Activated naive CD8-positive, alpha-beta T cell (primary cell): ENCODE results near the gene ITCH.
"Not testable (repeated sequence)": the region's sequence is repeated elsewhere in the genome, so short reads cannot be mapped to it uniquely, and the experiment has no call there.

Source experiments
- H3K27ac Mint-ChIP-seq: one replicate; pipeline ENCODE4 v1.8.0; 2021; ENCODE audit warnings: mixed read lengths
- H3K27me3 Mint-ChIP-seq: one replicate; pipeline ENCODE4 v1.8.0; 2021; ENCODE audit warnings: mixed read lengths
- H3K36me3 Mint-ChIP-seq: one replicate; pipeline ENCODE4 v1.8.0; 2021; ENCODE audit warnings: mixed read lengths
- H3K4me1 Mint-ChIP-seq: one replicate; pipeline ENCODE4 v1.8.0; 2021; ENCODE audit warnings: low read depth, mixed read lengths
- H3K4me3 Mint-ChIP-seq: one replicate; pipeline ENCODE4 v1.8.0; 2021; ENCODE audit warnings: mild to moderate bottlenecking, mixed read lengths
- H3K9me3 Mint-ChIP-seq: one replicate; pipeline ENCODE4 v1.8.0; 2021; ENCODE audit warnings: low read depth, mixed read lengths

The ITCH gene

GRCh38 chr20:34473262-34473883 lies 110.3 kb downstream of the ITCH start:
- Mint-ChIP-seq H3K4me3 (no peak overlapping the region), H3K36me3 (peaks cover 3% of the 10 kb centered on the region), H3K9me3 (no peaks in the 10 kb centered on the region), H3K4me1 (peaks cover 7% of the 10 kb centered on the region), H3K27ac (no peak overlapping the region), H3K27me3 (no peaks in the 10 kb centered on the region)

GRCh38 chr20:34475979-34476736 lies 113.1 kb downstream of the ITCH start:
- Mint-ChIP-seq H3K4me3 (peak overlapping the region; percentile 3), H3K36me3 (peaks cover 12% of the 10 kb centered on the region)

GRCh38 chr20:34479627-34480026 lies 116.6 kb downstream of the ITCH start:
- Mint-ChIP-seq H3K27ac (no peak overlapping the region), H3K4me3 (no peak overlapping the region), H3K4me1 (peaks cover 7% of the 10 kb centered on the region), H3K36me3 (peaks cover 28% of the 10 kb centered on the region), H3K9me3 (no peaks in the 10 kb centered on the region), H3K27me3 (no peaks in the 10 kb centered on the region)

More at GRCh38 chr20:34475979-34476736, 113.1 kb downstream of the ITCH start:
- Mint-ChIP-seq H3K27me3 (no peaks in the 10 kb centered on the region), H3K9me3 (no peaks in the 10 kb centered on the region), H3K4me1 (peaks cover 7% of the 10 kb centered on the region), H3K27ac (peak overlapping the region; percentile 66)

GRCh38 chr20:34482154-34482553 lies 119.1 kb downstream of the ITCH start:
- not testable (repeated sequence) for H3K9me3 Mint-ChIP-seq, H3K4me1 Mint-ChIP-seq, H3K27me3 Mint-ChIP-seq, H3K27ac Mint-ChIP-seq, H3K4me3 Mint-ChIP-seq
- H3K36me3 Mint-ChIP-seq: peaks cover 28% of the 10 kb centered on the region

- not testable (repeated sequence) for H3K4me1 Mint-ChIP-seq, H3K27me3 Mint-ChIP-seq, H3K27ac Mint-ChIP-seq, H3K9me3 Mint-ChIP-seq, H3K4me3 Mint-ChIP-seq
- peaks cover 27% of the 10 kb centered on the region for H3K36me3 Mint-ChIP-seq
Observed at GRCh38 chr20:34483585-34484220, 120.6 kb downstream of the ITCH start.

- no peak overlapping the region for H3K27ac Mint-ChIP-seq
- peaks cover 26% of the 10 kb centered on the region for H3K36me3 Mint-ChIP-seq
- H3K4me1 Mint-ChIP-seq: no peaks in the 10 kb centered on the region
- no peak overlapping the region for H3K4me3 Mint-ChIP-seq
- H3K27me3 Mint-ChIP-seq: no peaks in the 10 kb centered on the region
- no peaks in the 10 kb centered on the region for H3K9me3 Mint-ChIP-seq
Observed at GRCh38 chr20:34485068-34485634, 122.1 kb downstream of the ITCH start.

GRCh38 chr20:34491226-34491931 lies 128.3 kb downstream of the ITCH start:
- Mint-ChIP-seq H3K9me3 (no peaks in the 10 kb centered on the region), H3K36me3 (peaks cover 23% of the 10 kb centered on the region), H3K4me1 (no peaks in the 10 kb centered on the region), H3K4me3 (no peak overlapping the region), H3K27me3 (no peaks in the 10 kb centered on the region), H3K27ac (no peak overlapping the region)

- Mint-ChIP-seq H3K4me3 (no peak overlapping the region), H3K4me1 (no peaks in the 10 kb centered on the region), H3K36me3 (peaks cover 23% of the 10 kb centered on the region), H3K27ac (no peak overlapping the region), H3K9me3 (no peaks in the 10 kb centered on the region), H3K27me3 (no peaks in the 10 kb centered on the region)
Observed at GRCh38 chr20:34491932-34492509, 128.9 kb downstream of the ITCH start.

GRCh38 chr20:34493646-34494045 lies 130.6 kb downstream of the ITCH start:
- H3K36me3 Mint-ChIP-seq: peaks cover 35% of the 10 kb centered on the region
- H3K27ac Mint-ChIP-seq: peak overlapping the region; percentile 12
- H3K9me3 Mint-ChIP-seq: peaks cover 5% of the 10 kb centered on the region
- H3K27me3 Mint-ChIP-seq: no peaks in the 10 kb centered on the region
- no peak overlapping the region for H3K4me3 Mint-ChIP-seq
- no peaks in the 10 kb centered on the region for H3K4me1 Mint-ChIP-seq

- Mint-ChIP-seq H3K4me1 (no peaks in the 10 kb centered on the region), H3K9me3 (peaks cover 10% of the 10 kb centered on the region), H3K4me3 (no peak overlapping the region), H3K27ac (no peak overlapping the region), H3K36me3 (peaks cover 42% of the 10 kb centered on the region), H3K27me3 (no peaks in the 10 kb centered on the region)
Observed at GRCh38 chr20:34495307-34495706, 132.2 kb downstream of the ITCH start.

GRCh38 chr20:34495916-34496315 lies 132.8 kb downstream of the ITCH start:
- peaks cover 16% of the 10 kb centered on the region for H3K9me3 Mint-ChIP-seq
- no peak overlapping the region for H3K4me3 Mint-ChIP-seq
- no peak overlapping the region for H3K27ac Mint-ChIP-seq
- no peaks in the 10 kb centered on the region for H3K27me3 Mint-ChIP-seq
- H3K4me1 Mint-ChIP-seq: no peaks in the 10 kb centered on the region
- peaks cover 48% of the 10 kb centered on the region for H3K36me3 Mint-ChIP-seq

GRCh38 chr20:34497596-34497995 lies 134.5 kb downstream of the ITCH start:
- not testable (repeated sequence) for H3K4me1 Mint-ChIP-seq, H3K27ac Mint-ChIP-seq, H3K4me3 Mint-ChIP-seq, H3K27me3 Mint-ChIP-seq
- Mint-ChIP-seq H3K36me3 (peaks cover 49% of the 10 kb centered on the region), H3K9me3 (peaks cover 17% of the 10 kb centered on the region)

GRCh38 chr20:34500823-34501222 lies 137.8 kb downstream of the ITCH start:
- peaks cover 17% of the 10 kb centered on the region for H3K9me3 Mint-ChIP-seq
- peaks cover 36% of the 10 kb centered on the region for H3K36me3 Mint-ChIP-seq
- H3K4me1 Mint-ChIP-seq: no peaks in the 10 kb centered on the region
- H3K27me3 Mint-ChIP-seq: no peaks in the 10 kb centered on the region
- H3K27ac Mint-ChIP-seq: no peak overlapping the region
- H3K4me3 Mint-ChIP-seq: no peak overlapping the region

- Mint-ChIP-seq H3K36me3 (no peaks in the 10 kb centered on the region), H3K4me3 (no peak overlapping the region), H3K27ac (no peak overlapping the region), H3K9me3 (no peaks in the 10 kb centered on the region), H3K4me1 (peaks cover 2% of the 10 kb centered on the region), H3K27me3 (no peaks in the 10 kb centered on the region)
Observed at GRCh38 chr20:34506480-34506879, 143.4 kb downstream of the ITCH start.
